ENCODE data around the gene NOP14.

GRCh38 chr4:2927016-2927695 is 36.0 kb downstream of the NOP14 start:
- no peak for TF ChIP-seq CTCF (conservative IDR thresholded peaks at IDR 0.05 in 1 of 2, IDR thresholded peaks at IDR 0.05 in 1 of 2; ENCODE audit: extremely low read depth in 1 of 2, insufficient read depth in 1 of 2, low read depth in 1 of 2, low read length in 2 of 2)
- TF ChIP-seq EZH2 (IDR thresholded peaks at IDR 0.05; ENCODE audit: borderline replicate concordance, low read length): no peak
